Upper lobe of left lung (tissue), 4 donors: ENCODE measurements around the gene ZNF674.

Experiments
- CTCF ChIP-seq, 6 experiments: fragments of 450-650 bp in 4 of 6; fragments of 200-600 bp in 2 of 6; sonication (generic) in 2 of 6; IDR thresholded peaks; one replicate each; pipeline ENCODE4 v1.5.1; 2016 to 2019; ENCODE audit warnings: antibody characterized with exemption in 6 of 6
- EP300 ChIP-seq, 4 donors: sonication (generic); formaldehyde crosslinking; IDR thresholded peaks; one replicate each; pipeline ENCODE4 v1.5.1; 2017; ENCODE audit warnings: antibody characterized with exemption in 4 of 4, control low read depth in 2 of 4

GRCh38 chrX:46579250-46579649 is 34.0 kb upstream of the ZNF674 start:
- TF ChIP-seq CTCF (IDR thresholded peaks at IDR 0.05) (no peak), EP300 (IDR thresholded peaks at IDR 0.05) (no peak)
